GM18511 (cell line): ENCODE data around the gene TTLL10.

Experiments used
- ATAC-seq: cut with Tn5 transposase; IDR thresholded peaks from one replicate; pipeline ENCODE4 v1.9.1; 2021; ENCODE audit warnings: mild to moderate bottlenecking, moderate library complexity; ENCODE audit not compliant: unreplicated experiment

The TTLL10 gene

GRCh38 chr1:1217621-1218523 lies 44.2 kb downstream of the TTLL10 start:
- no peak for ATAC-seq

GRCh38 chr1:1218524-1219200 lies 45.0 kb downstream of the TTLL10 start:
- no peak for ATAC-seq

GRCh38 chr1:1219341-1219740 lies 45.7 kb downstream of the TTLL10 start:
- ATAC-seq = no peak

DNA sequence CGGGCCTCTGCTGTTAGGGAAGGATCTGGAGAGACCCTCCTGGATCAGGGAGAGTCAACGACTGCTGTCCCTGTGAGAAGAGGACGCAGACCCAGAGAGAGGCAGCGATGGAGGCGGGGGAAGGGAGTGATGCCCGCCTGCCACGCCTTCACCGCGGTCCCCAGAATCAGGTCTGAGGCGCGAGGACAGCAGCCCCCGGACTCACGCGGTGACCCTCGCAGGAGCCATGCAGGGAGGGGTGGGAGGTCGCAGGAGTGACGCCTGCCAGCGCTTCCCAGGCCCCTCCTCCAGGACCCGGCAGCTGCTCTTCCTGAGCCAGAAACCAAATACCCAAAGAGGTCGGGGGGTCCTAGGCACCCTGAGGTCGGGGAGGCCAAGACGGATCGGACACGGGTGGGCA lies 46.5 kb downstream of the TTLL10 start:
- ATAC-seq = no peak

DNA sequence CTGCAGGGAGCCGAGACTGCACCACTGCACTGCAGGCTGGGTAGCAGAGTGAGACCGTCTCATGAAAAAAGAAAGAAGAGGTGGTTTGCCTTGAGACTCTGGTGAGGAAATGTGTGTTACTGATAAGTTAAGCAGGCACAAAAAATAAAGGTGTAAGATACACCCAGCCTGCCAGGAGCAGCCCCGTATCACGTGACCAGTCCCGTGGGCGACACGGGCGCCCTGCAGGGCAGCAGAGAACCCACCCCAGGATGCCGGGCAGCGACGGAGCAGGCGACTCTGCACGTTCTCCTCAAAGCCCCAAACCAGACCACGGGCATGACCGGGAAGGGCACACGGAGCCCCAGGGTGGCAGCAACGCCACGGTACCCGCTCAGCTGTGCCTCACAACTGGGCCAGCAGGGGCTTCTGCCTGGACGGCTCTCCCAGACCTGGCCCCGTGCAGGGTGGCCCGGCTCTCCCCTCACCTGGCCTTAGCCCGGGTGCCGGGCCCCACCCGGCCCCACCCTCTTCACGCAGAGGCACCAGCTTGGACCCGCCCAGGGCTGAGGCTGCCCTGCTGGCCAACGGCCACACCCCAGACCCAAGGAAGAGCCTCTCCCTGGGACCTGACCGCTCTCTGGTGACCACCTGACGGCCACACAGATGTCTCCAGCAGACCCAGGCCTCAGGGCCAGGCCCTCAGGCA lies 48.4 kb downstream of the TTLL10 start:
- no peak for ATAC-seq

- ATAC-seq = no peak
Measured at GRCh38 chr1:1222575-1223225, 49.0 kb downstream of the TTLL10 start.

GRCh38 chr1:1223321-1223720 lies 49.6 kb downstream of the TTLL10 start:
- no peak for ATAC-seq

DNA sequence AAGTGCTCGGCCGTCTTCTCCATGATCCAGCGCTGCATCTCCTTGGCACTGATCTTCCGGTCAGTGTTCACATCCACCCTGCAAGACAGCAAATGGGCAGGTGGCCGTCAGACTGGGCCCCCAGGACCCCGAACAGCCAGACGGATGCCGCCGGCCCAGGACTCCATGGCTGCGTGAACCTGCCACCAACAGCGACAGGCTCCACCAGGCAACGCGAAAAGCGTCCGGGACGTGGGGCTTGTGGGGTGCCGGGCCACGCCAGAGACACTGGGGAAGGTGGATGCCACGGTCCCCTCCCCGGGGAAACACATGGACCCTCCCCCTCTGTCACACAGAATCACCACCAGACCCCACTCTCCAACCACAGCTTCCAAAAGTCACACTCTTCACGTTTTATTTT lies 50.2 kb downstream of the TTLL10 start:
- ATAC-seq = no peak

DNA sequence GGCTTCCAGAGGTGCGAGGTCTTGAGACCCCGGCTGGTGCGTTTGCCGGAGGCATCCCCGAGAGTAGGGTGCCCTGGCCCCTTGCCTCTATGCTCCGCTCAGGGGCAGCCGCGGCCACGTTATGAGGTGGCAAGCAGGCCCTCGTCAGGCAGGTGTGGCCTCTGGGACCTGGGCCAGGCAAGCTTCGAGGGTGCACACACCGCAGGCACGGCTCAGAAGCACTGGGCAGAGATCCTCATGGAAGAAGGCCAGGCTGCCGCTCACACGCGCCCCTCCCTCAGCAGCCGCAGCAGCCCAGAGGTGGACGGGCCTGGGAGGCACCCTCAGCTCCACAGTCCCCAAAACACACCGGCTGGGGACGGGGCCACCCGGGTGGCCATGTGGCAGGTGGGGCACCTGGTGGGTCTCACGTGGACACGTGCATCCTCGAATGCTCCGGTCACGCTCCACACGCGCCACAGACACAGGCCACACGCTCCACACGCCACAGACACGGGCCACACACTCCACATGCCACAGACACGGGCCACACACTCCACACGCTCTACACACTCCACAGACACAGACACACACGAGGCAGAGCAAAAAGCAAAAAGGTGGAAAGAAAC lies 51.7 kb downstream of the TTLL10 start:
- ATAC-seq = no peak

DNA sequence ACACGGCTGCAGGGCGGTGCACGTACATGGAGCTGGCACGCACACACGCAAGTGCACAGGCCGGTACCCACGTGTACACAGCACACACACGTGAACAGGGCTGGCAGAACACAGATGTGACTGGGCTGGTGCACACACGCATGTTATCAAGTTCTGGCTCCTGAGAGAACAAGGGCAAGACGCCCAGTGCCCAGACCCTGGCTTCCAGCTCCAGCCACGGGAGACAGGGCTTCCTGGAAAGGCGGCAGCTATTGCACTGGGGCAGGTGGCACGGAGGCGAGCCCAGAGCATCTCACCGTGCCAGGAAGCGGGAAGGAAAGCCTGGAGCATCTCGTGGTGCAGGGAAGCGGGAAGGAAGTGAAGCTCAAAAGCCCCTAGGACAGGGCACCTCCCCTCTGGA lies 52.2 kb downstream of the TTLL10 start:
- ATAC-seq = no peak

DNA sequence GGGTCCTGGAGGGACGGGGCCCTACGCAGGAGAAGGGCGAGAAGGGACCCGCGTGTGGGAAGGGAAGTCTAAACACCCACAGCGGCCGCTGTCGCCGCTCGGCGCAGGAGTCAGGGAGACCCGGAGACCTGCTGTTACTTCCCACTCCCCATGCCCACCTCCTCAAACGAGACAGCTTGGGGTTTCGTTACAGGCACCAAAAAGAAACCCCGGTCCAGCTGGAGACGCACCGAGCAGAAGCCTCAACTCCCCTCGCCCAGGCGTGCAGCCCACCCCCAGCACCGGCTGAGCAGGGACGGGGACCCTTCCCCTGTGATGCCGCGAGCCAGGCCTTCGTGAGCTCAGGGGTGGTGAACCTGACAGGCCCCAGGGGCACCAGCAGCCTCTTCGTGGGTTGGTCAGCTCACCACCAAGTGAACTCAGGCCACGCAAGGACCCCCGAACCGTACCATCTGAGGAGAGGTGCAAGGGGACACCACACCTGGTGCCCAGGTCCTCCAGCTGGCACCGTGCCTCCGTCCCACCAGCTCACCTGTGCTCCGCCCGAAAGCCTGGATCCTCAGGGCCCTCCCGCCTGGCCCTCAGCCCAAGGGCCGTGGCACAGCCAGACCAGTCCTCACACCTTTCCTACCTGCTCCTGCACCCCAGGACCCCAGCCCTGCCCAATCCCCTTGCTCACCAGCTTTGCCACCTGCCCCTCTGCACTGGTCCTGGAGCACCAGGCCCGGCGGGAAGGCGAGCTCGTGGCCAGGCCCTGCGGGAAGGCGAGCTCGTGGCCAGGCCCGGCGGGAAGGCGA lies 53.1 kb downstream of the TTLL10 start:
- ATAC-seq = no peak

DNA sequence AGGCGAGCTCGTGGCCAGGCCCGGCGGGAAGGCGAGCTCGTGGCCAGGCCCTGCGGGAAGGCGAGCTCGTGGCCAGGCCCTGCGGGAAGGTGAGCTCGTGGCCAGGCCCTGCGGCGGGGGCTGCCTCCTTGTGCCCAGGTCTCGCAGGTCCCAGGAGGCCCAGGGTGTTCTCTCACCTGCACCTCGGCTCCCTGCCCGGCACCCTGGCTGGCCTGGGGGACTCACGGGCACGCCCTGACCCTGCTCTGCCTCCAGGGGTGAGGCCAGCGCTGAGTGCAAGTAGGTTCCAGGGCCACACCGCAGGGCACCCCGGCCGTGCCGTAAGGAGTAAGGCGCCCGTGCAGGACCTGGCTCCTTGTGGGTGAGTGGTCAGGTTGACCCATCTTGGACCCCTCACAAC lies 53.7 kb downstream of the TTLL10 start:
- no peak for ATAC-seq

DNA sequence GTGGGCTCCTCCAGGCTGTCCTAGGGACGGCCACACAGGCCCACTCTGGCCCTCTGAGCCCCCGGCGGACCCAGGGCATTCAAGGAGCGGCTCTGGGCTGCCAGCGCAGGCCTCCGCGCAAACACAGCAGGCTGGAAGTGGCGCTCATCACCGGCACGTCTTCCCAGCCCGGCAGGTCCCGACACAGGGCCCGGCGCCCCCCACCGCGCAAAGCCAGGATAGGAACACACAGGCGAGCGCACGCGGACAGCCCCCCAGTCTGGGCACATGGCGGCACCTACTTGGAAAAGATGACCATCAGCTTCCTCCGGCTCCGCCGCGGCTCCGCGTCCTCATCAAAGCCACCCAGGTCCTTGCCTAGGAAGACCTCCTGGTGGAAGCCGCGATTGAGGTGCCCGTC lies 54.5 kb downstream of the TTLL10 start:
- no peak for ATAC-seq

DNA sequence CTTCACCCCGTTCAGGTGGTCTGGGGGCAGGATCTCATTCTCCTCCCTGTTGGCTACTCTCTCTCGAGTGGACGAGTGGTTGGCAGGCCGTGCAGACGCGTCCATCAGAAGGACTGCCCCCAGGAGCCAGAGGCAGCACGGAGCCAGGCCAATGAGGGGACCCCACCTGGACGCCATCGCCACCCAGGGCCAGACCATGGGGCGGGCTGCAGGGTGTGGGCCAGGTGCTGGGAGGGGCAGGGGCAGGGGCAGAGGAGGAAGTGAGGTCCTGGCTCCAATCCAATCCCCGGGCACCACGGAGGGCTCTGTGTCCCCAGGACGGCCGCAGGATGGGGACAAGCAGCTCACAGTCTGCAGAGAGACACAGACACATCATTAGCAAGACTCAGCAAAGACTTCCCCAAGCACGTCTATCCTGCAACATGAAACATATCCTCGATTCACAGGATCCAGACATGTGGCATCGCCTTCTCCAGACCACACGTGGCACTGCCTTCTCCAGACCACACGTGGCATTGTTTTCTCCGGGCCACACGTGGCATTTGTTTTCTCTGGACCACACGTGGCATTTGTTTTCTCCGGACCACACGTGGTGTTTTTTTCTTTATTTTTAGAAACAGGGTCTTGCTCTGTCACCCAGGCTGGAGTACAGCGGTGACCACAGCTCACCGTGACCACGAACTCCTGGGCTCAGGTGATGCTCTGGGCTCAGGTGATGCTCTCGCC lies 55.1 kb downstream of the TTLL10 start:
- no peak for ATAC-seq

GRCh38 chr1:1229770-1230169 lies 56.1 kb downstream of the TTLL10 start:
- ATAC-seq = no peak

- ATAC-seq = no peak
Measured at GRCh38 chr1:1230656-1231399, 57.1 kb downstream of the TTLL10 start.

DNA sequence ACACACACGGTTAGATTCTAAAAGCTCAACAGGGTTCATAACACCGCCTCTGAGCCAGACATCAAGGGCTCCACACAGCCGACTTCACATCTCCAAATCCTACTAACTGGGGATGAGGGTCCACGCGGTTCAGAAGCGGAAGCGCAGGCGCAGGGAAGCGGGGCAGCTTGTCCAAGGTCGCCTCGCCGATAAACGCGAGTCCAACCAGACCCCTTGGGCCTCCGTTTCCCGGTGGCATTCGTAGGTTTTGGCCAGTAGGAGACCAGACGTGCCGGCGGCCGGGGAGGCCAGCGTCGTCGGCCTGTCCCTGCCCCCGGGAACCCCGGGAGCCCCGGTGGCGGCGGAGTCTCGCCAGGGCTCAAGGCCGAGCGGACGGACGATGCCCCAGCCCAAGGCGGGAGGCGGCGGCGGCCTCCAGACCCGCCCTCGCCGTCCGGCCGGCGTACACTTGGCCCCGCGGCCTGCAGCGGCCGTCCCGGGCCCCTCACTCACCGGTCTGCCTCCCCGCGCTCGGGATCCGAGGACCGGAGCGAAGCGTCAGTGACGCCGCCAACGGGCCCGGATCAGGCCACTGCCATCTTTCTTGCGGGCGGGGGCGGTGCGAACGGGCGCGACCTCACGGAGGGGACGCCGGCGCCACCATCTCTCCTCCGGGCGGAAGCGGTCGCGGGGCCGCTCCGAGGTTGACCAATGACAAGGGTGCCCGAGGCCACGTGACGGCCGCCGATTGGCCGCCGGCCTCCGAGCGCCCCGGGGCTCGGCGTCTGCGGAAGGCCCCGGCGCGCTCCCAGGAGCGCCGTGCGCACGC lies 57.9 kb downstream of the TTLL10 start, which contains the start of gene SDF4:
Gene SDF4 (minus strand): TSS at position 602 of the 808 bp plus-strand sequence. CDS start 3,229 bp downstream, outside the sequence.
- ATAC-seq = peak; percentile 93
